Heart left ventricle (tissue), 13 donors: ENCODE measurements around the gene DACT2.

Source experiments
- POLR2A ChIP-seq, 2 donors: fragments of 450-650 bp; IDR thresholded peaks; one replicate each; pipeline ENCODE4 v1.6.1; 2017; ENCODE audit warnings: antibody characterized with exemption in 2 of 2, mild to moderate bottlenecking in 2 of 2, moderate library complexity in 2 of 2
- TF ChIP-seq, protein P1 (sequence below), 12 donors: fragments of 200-600 bp; sonication (generic) in 4 of 12; IDR thresholded peaks; one replicate each; pipeline versions ENCODE4 v1.5.0 to v1.8.0; 2018 to 2022; ENCODE audit warnings: antibody characterized with exemption in 12 of 12, mild to moderate bottlenecking in 5 of 12
- donor health status: ischemic (EF 13 %, LVEDD 7.1; RV severe dilation, severe dysfunction).
- donor health status: DM: no; HTN: yes; CAD: no.
- donor health status: DM: no; HTN: no; CAD: no.
- donor health status: ischemic (EF 25% LVEDD 6.9; RV normal size, moderate dysfunction).
- donor health status: ischemic (EF 25% LVEDD 5.7; RV mildly dilated, moderate dysfunction).
- donor health status: ischemic (EF 35%, LVEDD 5.7; RV mildly dilated, moderate dysfunction).
- donor health status: nonischemic (EF 11% LVEDD 7.7; RV severe dilation, severe dysfunction).
- donor health status: DM: yes; HTN: yes; CAD: no.
- donor health status: PGD.
- donor health status: ischemic (EF 29% LVEDD 5.4; RV normal size, mild dysfunction).
- donor health status: nonischemic (EF 23%, LVEDD 6.1; RV moderate dilation, normal function).

DNA sequence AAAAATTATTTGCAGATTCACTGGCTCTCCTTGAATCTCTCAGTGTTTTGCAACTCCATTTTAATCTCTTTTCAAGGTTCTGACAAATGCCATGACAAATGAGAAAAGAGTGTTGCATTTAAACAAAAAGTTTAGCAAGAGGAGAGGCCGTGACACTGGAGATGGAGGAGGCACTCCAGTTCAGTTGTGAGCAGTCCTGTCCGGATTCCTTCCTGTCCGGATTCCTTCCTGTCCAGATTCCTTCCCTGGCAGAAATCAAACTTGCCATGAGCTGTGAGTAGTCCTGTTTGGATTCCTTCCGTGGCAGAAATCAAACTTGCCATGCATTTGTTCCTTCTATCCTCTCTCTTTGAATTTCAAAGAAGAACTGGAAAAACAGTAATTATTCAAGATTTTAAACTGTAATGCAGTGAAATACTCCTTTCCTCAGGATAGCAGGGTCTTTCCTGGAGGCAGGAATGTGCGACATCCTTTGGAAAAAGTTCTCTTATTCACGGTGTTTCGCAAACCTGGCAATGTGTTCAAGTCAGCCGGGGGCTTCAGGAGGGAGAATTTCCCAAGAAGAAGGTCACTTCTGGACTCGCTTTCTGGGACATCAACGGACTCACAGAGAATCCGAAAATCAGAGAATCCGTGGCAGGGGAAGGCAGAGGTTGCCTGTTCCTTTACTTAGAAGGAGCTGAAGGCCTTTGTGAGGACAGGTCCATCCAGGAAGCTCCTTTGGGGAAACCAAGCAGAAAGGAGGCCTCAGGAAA is 48.7 kb upstream of the DACT2 start:
- no peak for TF ChIP-seq POLR2A (IDR thresholded peaks at IDR 0.05)
- TF ChIP-seq, protein P1, sequence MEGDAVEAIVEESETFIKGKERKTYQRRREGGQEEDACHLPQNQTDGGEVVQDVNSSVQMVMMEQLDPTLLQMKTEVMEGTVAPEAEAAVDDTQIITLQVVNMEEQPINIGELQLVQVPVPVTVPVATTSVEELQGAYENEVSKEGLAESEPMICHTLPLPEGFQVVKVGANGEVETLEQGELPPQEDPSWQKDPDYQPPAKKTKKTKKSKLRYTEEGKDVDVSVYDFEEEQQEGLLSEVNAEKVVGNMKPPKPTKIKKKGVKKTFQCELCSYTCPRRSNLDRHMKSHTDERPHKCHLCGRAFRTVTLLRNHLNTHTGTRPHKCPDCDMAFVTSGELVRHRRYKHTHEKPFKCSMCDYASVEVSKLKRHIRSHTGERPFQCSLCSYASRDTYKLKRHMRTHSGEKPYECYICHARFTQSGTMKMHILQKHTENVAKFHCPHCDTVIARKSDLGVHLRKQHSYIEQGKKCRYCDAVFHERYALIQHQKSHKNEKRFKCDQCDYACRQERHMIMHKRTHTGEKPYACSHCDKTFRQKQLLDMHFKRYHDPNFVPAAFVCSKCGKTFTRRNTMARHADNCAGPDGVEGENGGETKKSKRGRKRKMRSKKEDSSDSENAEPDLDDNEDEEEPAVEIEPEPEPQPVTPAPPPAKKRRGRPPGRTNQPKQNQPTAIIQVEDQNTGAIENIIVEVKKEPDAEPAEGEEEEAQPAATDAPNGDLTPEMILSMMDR (IDR thresholded peaks at IDR 0.05), result no peak
